GM19193 (cell line): ENCODE results near the gene SEMA5B.

Experiments
- POLR2A ChIP-seq: IDR thresholded peaks from 4 replicates; pipeline ENCODE4 v1.6.1; 2011; ENCODE audit not compliant: insufficient read depth, insufficient read length; ENCODE audit errors: extremely low read depth

SEMA5B gene

GRCh38 chr3:123042413-123042812 lies 14.8 kb upstream of the SEMA5B start:
- no peak for TF ChIP-seq POLR2A

GRCh38 chr3:123039178-123039577 lies 11.6 kb upstream of the SEMA5B start:
- TF ChIP-seq POLR2A = no peak

GRCh38 chr3:123038751-123039150 lies 11.2 kb upstream of the SEMA5B start:
- no peak for TF ChIP-seq POLR2A

GRCh38 chr3:123037015-123037375 lies 9.4 kb upstream of the SEMA5B start:
- TF ChIP-seq POLR2A = no peak

GRCh38 chr3:123036352-123037014 lies 8.9 kb upstream of the SEMA5B start:
- no peak for TF ChIP-seq POLR2A

GRCh38 chr3:123034996-123035395 lies 7.4 kb upstream of the SEMA5B start:
- no peak for TF ChIP-seq POLR2A

- no peak for TF ChIP-seq POLR2A
Measured at GRCh38 chr3:123034120-123034519, 6.6 kb upstream of the SEMA5B start.

GRCh38 chr3:123032057-123032456 lies 4.5 kb upstream of the SEMA5B start:
- TF ChIP-seq POLR2A = no peak

GRCh38 chr3:123031051-123031450 lies 3.5 kb upstream of the SEMA5B start:
- TF ChIP-seq POLR2A = no peak

- no peak for TF ChIP-seq POLR2A
Measured at GRCh38 chr3:123028233-123028828, 768 bp upstream of the SEMA5B start.

GRCh38 chr3:123026565-123027291 lies 835 bp downstream of the SEMA5B start:
- TF ChIP-seq POLR2A = no peak

- TF ChIP-seq POLR2A = no peak
Measured at GRCh38 chr3:123025642-123026521, 1.7 kb downstream of the SEMA5B start.

GRCh38 chr3:123024056-123024455 lies 3.5 kb downstream of the SEMA5B start:
- no peak for TF ChIP-seq POLR2A

GRCh38 chr3:123021996-123022510 lies 5.5 kb downstream of the SEMA5B start:
- no peak for TF ChIP-seq POLR2A

GRCh38 chr3:123021388-123021787 lies 6.2 kb downstream of the SEMA5B start:
- no peak for TF ChIP-seq POLR2A
